NT2/D1 (cell line): ENCODE results near the gene HOMEZ.

Experiments used
- YY1 ChIP-seq: IDR thresholded peaks from 2 replicates; pipeline ENCODE4 v1.6.1; 2011; ENCODE audit not compliant: insufficient read length, insufficient read depth
- ZNF274 ChIP-seq: IDR thresholded peaks from 2 replicates; pipeline ENCODE4 v1.6.1; 2011; ENCODE audit warnings: mild to moderate bottlenecking, low read depth, low read length

DNA sequence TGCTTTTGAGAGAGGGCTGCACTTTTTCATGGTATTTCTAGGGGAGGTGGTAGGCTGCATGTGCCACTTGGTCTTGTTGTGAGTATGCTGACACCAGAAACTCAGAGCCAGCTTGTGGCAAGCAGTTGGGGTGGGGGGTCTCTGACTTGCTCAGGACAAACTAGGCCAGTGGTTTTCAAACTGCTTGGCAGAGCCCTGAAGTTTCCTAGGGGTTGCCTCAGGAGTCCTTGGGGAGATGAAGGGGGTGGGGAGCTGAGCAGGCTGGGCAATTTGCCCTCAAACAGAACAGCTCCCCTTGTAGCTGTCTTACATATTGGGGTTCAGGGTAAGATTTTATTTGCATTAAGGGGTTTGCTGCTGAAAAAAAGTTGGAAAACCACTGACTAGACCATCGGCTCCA is 24.6 kb upstream of the HOMEZ start:
- TF ChIP-seq ZNF274 (no peak), YY1 (no peak)
